HK-2 (cell line): ENCODE measurements around the gene C6.
"Not testable (repeated sequence)": the region's sequence is repeated elsewhere in the genome, so short reads cannot be mapped to it uniquely, and the experiment has no call there.

Source experiments
- DNase-seq: peaks from one replicate; pipeline ENCODE4 v3.0.0-alpha.2; 2018; ENCODE audit not compliant: unreplicated experiment

C6 gene

DNA sequence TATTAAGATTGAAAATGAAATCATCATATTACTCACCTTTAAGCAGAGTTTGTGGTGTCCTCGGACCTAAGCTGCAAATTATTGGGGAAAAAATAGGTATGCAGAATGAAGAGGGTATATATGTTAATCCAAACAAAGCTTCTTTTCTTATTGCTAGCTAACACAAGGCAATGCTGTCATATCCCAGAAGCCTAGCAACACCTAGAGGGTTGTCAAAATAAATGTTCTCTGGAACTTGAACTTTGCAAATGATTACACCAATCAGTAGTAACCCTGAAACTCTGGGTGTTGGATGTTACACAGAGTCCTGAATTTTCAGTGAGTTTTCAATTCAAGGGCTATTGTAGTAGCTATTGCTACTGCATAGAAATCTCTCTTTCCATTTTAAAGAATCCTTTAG lies at the start of gene C6:
TSS of gene C6 (minus strand) at position 193 of the 400 bp plus-strand sequence. CDS start 10,302 bp downstream, outside the sequence.
- DNase-seq: no peak

- no peak for DNase-seq
These were observed 43.1 kb upstream of the C6 start for GRCh38 chr5:41256400-41256799.

- no peak for DNase-seq
These were observed 39.8 kb upstream of the C6 start for GRCh38 chr5:41253109-41253508.

DNA sequence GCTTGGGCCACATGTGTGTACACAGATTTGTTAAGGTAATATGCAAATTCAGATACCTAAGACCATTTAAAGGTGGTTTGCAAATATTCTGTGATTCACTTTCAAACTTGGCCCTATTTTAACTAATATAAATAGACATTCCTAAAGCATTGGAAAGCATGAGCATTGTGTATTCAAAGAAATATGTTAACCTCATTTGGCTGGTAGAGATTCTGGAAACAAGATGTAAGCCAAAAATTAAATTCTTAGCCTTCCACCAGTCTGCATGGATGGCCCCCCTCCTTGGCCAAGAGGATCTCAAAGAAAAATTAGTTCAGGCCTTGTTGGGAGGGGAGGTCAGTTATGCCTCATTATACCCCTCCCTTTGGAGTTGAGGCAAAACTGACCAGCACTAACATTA lies 38.7 kb upstream of the C6 start:
- no peak for DNase-seq

- no peak for DNase-seq
These were observed 37.1 kb upstream of the C6 start for GRCh38 chr5:41250351-41250987.

DNA sequence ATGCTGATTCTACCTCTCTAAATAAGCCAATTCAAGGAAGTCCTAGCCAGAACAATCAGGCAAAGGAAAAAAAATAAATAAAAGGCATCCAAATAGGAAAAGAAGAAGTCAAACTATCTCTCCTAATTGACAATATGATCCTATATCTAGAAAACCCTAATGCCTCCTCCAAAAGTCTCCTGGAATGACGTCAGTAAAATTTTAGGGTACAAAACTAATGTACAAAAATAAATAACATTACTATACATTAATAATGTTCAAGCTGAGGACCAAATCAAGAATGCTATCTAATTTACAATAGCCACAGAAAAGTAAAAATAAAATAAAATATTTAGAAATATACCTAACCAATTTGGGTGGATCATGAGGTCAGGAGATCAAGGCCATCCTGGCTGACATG lies 33.8 kb upstream of the C6 start:
- DNase-seq: no peak

GRCh38 chr5:41246376-41246775 lies 33.0 kb upstream of the C6 start:
- DNase-seq: peak; percentile 5

GRCh38 chr5:41243558-41243957 lies 30.2 kb upstream of the C6 start:
- DNase-seq: no peak

GRCh38 chr5:41240985-41241384 lies 27.7 kb upstream of the C6 start:
- DNase-seq: no peak

GRCh38 chr5:41240390-41240789 lies 27.1 kb upstream of the C6 start:
- DNase-seq: no peak

GRCh38 chr5:41234475-41234874 lies 21.1 kb upstream of the C6 start:
- DNase-seq: no peak

- DNase-seq: no peak
These were observed 19.5 kb upstream of the C6 start for GRCh38 chr5:41232797-41233196.

- DNase-seq: not testable (repeated sequence)
These were observed 16.9 kb upstream of the C6 start for GRCh38 chr5:41230276-41230675.

DNA sequence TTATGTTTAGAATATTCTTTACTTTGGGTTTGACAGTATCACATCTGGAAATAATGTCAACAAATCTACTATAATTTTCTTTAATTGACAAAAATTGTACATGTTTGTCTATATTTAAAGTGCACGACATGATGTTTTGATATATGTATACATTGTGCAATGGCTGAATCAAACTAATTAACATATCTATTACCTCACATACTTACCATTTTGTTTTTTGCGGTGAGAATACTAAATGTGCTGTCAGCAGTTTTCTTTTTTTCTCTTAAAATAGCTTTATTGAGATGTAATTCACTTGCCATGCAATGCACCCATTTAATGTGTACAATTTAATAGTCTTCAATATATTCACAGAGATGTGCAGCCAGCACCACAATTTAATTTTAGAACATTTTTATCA lies 10.6 kb upstream of the C6 start:
- no peak for DNase-seq

DNA sequence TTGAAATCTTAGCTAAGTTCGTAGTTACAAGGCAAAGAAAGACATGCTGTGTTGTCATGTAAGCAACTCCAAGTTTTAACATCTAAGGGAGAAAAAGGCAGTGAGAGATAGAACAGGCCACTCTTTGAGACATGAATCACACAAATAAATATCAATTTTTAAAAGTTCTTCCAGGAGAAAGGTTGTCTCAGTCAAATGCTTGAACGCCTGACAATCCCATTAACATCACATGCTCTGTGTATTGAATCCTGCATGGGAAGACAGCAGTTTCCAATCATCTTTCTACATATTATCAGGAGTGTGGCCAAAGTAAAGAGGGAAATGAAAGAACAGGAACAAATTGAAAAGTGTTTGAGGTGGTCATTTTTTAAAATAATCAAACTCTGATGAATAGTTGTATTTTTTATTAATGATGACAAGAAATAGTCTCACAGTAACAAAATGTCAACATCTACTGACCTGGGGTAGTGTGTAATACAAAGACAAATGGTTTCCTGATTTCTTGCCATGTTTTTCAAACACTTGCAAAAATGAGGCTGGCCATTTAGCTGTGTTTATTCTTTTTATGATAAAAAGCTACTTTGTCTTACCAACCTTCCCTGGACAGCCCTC lies 6.4 kb upstream of the C6 start:
- no peak for DNase-seq

- DNase-seq: no peak
These were observed 5.8 kb upstream of the C6 start for GRCh38 chr5:41218929-41219657.

- DNase-seq: no peak
These were observed 850 bp upstream of the C6 start for GRCh38 chr5:41214182-41214581.

GRCh38 chr5:41212935-41213334 lies 397 bp downstream of the C6 start:
- DNase-seq: no peak

- no peak for DNase-seq
These were observed 1.9 kb downstream of the C6 start for GRCh38 chr5:41211417-41211816.

DNA sequence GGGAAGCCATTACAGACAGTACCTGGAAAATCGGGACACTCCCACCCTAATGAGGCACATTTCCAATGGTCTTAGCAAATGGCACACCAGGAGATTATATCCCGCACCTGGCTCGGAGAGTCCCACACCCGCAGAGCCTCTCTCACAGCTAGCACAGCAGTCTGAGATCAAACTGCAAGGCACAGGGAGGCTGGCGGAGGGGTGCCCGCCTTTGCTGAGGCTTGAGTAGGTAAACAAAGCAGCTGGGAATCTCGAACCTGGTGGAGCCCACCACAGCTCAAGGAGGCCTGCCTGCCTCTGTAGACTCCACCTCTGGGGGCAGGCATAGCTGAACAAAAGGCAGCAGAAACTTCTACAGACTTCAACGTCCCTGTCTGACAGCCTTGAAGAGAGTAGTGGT lies 7.9 kb downstream of the C6 start:
- not testable (repeated sequence) for DNase-seq

- DNase-seq: no peak
These were observed 10.3 kb downstream of the C6 start for GRCh38 chr5:41203033-41203432.

DNA sequence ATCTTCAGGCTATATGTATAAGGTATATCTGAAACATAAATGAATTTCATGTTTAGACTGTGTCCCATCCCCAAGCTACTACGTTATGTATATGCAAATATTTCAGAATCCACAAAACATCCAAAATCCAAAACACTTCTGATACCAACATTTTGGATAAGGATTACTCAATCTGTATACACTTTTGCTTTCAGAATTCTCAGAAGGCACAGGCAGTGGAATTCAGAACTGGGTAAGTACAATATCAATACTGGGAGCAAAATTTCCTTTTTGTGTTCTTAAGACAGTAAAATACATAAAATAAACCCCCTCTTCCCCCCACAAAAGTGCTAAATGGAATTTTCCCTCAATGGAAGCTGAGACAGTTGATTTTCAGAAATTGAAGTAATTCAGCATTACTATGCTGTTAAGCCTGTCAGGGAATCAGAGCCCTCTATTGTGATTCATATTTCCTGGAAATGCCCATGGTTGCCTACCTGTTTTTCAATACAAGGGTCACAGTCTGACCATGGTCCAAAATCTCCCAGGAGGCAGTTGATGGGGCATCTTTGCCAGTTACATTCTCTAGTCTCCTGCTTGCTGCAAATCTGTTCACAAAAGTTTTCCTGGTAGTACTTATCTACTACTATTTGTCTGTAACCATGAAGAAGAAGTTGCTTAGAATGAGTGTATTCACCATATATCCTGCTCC lies 12.1 kb downstream of the C6 start:
- DNase-seq: no peak

- DNase-seq: no peak
These were observed 12.8 kb downstream of the C6 start for GRCh38 chr5:41200506-41200905.
